CD8-positive, alpha-beta memory T cell (primary cell): Measurements from ENCODE around the gene PARP9. TPM values are rescaled to one million over a fixed set of nuclear protein-coding genes. Genes with fewer than 3 reads are reported as not detected.

Experiments used
- CTCF ChIA-PET: fragments of 350-600 bp; sonication (Branson Sonifier 250); formaldehyde crosslinking; loops from one replicate; lab custom pipeline; 2021; ENCODE audit warnings: antibody characterized with exemption; lab: Charles Lee
- POLR2A ChIA-PET: fragments of 350-600 bp; sonication (Branson Sonifier 250); formaldehyde crosslinking; loops from one replicate; lab custom pipeline; 2021; ENCODE audit warnings: antibody characterized with exemption; lab: Charles Lee
- DNase-seq, 5 donors: peaks; one replicate each; pipeline versions ENCODE4 v3.0.0 to v3.0.0-alpha.2; 2020 to 2022; ENCODE audit warnings: mixed read lengths in 1 of 5
- H3K27ac ChIP-seq: one replicate; pipeline ENCODE4 v1.7.0; 2013; ENCODE audit warnings: low read depth, mild to moderate bottlenecking, low read length, moderate library complexity
- H3K27me3 ChIP-seq: 2 replicates; pipeline ENCODE4 v1.7.0; 2013; ENCODE audit warnings: low read length, mild to moderate bottlenecking; ENCODE audit not compliant: insufficient read depth, poor library complexity, severe bottlenecking
- H3K36me3 ChIP-seq: 2 replicates; pipeline ENCODE4 v1.7.0; 2013; ENCODE audit warnings: mild to moderate bottlenecking, low read length, moderate library complexity; ENCODE audit not compliant: insufficient read depth
- H3K4me1 ChIP-seq: 2 replicates; pipeline ENCODE4 v1.7.0; 2013; ENCODE audit warnings: mild to moderate bottlenecking, low read length, moderate library complexity; ENCODE audit not compliant: insufficient read depth
- H3K4me3 ChIP-seq: 2 replicates; pipeline ENCODE4 v1.7.0; 2013; ENCODE audit warnings: mild to moderate bottlenecking, low read length
- H3K9me3 ChIP-seq: 2 replicates; pipeline ENCODE4 v1.7.0; 2013; ENCODE audit warnings: mild to moderate bottlenecking, low read length
- H3K27ac Mint-ChIP-seq, 8 donors: one replicate each; pipeline ENCODE4 v1.8.0; 2020 to 2021; ENCODE audit warnings: mixed read lengths in 8 of 8, mild to moderate bottlenecking in 6 of 8, inconsistent platforms in 3 of 8, moderate library complexity in 3 of 8
- H3K27me3 Mint-ChIP-seq, 2 donors: one replicate each; pipeline ENCODE4 v1.8.0; 2020 to 2021; ENCODE audit warnings: mixed read lengths in 2 of 2, mild to moderate bottlenecking in 1 of 2, moderate library complexity in 1 of 2
- H3K36me3 Mint-ChIP-seq, 3 donors: one replicate each; pipeline ENCODE4 v1.8.0; 2020 to 2021; ENCODE audit warnings: mixed read lengths in 3 of 3, inconsistent platforms in 1 of 3, mild to moderate bottlenecking in 1 of 3
- H3K4me1 Mint-ChIP-seq, 3 donors: one replicate each; pipeline ENCODE4 v1.8.0; 2020 to 2021; ENCODE audit warnings: mixed read lengths in 3 of 3, inconsistent platforms in 1 of 3, mild to moderate bottlenecking in 1 of 3
- H3K4me3 Mint-ChIP-seq, 7 donors: one replicate each; pipeline ENCODE4 v1.8.0; 2020 to 2021; ENCODE audit warnings: mixed read lengths in 7 of 7, mild to moderate bottlenecking in 6 of 7, moderate library complexity in 4 of 7, inconsistent platforms in 2 of 7
- H3K9me3 Mint-ChIP-seq, 5 donors: one replicate each; pipeline ENCODE4 v1.8.0; 2020 to 2022; ENCODE audit warnings: mixed read lengths in 5 of 5, mild to moderate bottlenecking in 3 of 5, moderate library complexity in 2 of 5, inconsistent platforms in 1 of 5
- polyA plus RNA-seq: library from polyadenylated mRNA; unstranded; fragments of 300-500 nt; fragmentation: Illumina TruSeq; gene quantifications from one replicate; pipeline ENCODE4 v1.2.3, GENCODE V29; 2021
- total RNA-seq, 2 experiments: library from RNA; stranded (reverse); gene quantifications; one replicate each; pipeline ENCODE4 v1.2.3, GENCODE V29; 2021

The PARP9 gene
- total and polyA plus RNA-seq, 3 experiments from 2014 or later, result 13.2 to 32.5 (median 13.4) TPM

DNA sequence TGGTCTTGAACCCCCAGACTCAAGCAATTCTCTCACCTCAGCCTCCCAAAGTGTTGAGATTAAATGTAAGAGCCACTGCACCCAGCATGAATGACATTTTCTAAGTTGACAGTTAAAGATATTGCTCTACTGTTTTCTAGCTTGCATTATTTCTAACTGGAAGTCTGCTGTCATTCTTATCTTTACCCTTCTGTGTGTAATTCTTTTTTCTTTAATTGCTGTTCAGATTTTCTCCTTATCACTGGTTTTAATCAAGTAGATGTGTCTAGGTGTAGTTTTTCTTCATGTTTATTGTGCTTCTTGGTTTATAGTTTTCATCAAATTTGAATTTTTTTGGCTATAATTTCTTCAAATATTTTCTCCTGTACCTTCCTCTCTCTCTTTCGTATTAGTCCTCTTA lies 18.3 kb upstream of the PARP9 start:
- no peak overlapping the region for H3K4me3 ChIP-seq
- H3K9me3 Mint-ChIP-seq, result peaks cover 19 to 29% (median 26%) of the 10 kb centered on the region in 5 donors
- no peaks in the 10 kb centered on the region for H3K27me3 ChIP-seq
- H3K36me3 ChIP-seq, result peaks cover 3% of the 10 kb centered on the region
- peaks cover under 1% of the 10 kb centered on the region for H3K4me1 ChIP-seq
- no peaks in the 10 kb centered on the region for H3K27me3 Mint-ChIP-seq
- CTCF ChIA-PET, result interaction anchor here (1.6 kb wide), 1 partner anchor 97 kb away, joined by 5 read pairs; no protein-coding TSS in a partner anchor
- H3K9me3 ChIP-seq, result peaks cover 7% of the 10 kb centered on the region
- peaks cover 8 to 50% (median 36%) of the 10 kb centered on the region in 3 donors for H3K36me3 Mint-ChIP-seq
- no peak overlapping the region for H3K27ac ChIP-seq
- no peak for DNase-seq
- peak overlapping the region in 1 of 7 donors; percentile 17 for H3K4me3 Mint-ChIP-seq
- peaks cover 47 to 70% (median 68%) of the 10 kb centered on the region in 3 donors for H3K4me1 Mint-ChIP-seq
- POLR2A ChIA-PET, result no interaction called here
- peak overlapping the region in 3 of 8 donors; percentile 5 to 78 (median 46) for H3K27ac Mint-ChIP-seq

DNA sequence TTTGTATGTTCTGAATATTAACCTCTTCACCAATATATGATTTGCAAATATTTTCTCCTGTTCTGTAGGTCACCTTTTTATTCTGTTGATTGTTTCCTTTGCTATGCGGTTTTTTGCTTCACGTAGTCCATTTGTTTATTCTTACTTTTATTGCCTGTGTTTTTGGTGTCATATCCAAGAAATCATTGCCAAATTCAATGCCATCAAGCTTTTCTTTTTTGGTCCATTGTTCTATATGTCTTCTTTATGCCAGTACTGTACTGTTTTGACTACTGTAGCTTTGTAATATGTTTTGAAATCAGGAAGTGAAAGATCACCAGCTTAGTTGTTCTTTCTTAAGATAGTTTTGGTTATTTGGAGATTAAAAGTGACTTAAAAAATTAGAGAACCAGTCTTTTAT lies 17.5 kb upstream of the PARP9 start:
- Histone ChIP-seq H3K27ac (no peak overlapping the region), H3K36me3 (peaks cover 3% of the 10 kb centered on the region), H3K27me3 (no peaks in the 10 kb centered on the region), H3K4me3 (no peak overlapping the region), H3K9me3 (peaks cover 7% of the 10 kb centered on the region), H3K4me1 (peaks cover 8% of the 10 kb centered on the region)
- Mint-ChIP-seq H3K9me3 (peaks cover 19 to 29% (median 26%) of the 10 kb centered on the region in 5 donors), H3K4me1 (peaks cover 47 to 70% (median 69%) of the 10 kb centered on the region in 3 donors), H3K27ac (peak overlapping the region in 2 of 8 donors; percentile 40 to 65), H3K36me3 (peaks cover 8 to 51% (median 36%) of the 10 kb centered on the region in 3 donors), H3K4me3 (no peak overlapping the region), H3K27me3 (no peaks in the 10 kb centered on the region)
- POLR2A ChIA-PET, result no interaction called here
- CTCF ChIA-PET, result interaction anchor here (1.6 kb wide), 1 partner anchor 98 kb away, joined by 5 read pairs; no protein-coding TSS in a partner anchor
- no peak for DNase-seq

DNA sequence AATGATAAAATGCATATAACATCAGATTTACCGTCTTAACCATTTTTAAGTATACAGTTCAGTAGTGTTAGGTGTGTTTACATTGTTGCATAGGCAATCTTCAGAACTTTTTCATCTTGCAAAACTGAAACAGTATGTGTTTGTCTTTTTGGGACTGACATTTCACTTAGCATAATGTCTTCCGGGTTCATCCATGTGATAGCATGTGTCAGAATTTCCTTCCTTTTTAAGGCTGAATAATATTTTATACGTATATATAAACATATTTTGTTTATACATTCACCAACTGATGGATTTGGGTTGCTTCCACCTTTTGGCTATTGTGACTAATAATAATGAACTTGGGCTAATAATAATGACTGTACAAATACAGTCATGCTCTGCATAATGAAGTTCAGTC lies 16.4 kb upstream of the PARP9 start:
- H3K27me3 Mint-ChIP-seq, result no peaks in the 10 kb centered on the region
- Histone ChIP-seq H3K27ac (no peak overlapping the region), H3K4me1 (peaks cover 14% of the 10 kb centered on the region), H3K36me3 (peaks cover 3% of the 10 kb centered on the region), H3K9me3 (peaks cover 7% of the 10 kb centered on the region), H3K4me3 (no peak overlapping the region), H3K27me3 (no peaks in the 10 kb centered on the region)
- H3K4me1 Mint-ChIP-seq, result peaks cover 49 to 69% (median 65%) of the 10 kb centered on the region in 3 donors
- H3K27ac Mint-ChIP-seq, result peak overlapping the region in 1 of 8 donors; percentile 24
- peaks cover 8 to 47% (median 36%) of the 10 kb centered on the region in 3 donors for H3K36me3 Mint-ChIP-seq
- no peak for DNase-seq
- H3K4me3 Mint-ChIP-seq, result peak overlapping the region in 2 of 7 donors; percentile 12 to 69
- CTCF ChIA-PET, result interaction anchor here (3.5 kb wide), 1 partner anchor 99 kb away, joined by 19 read pairs; the partner anchor contains the start of gene PARP14
- peaks cover 19 to 29% (median 26%) of the 10 kb centered on the region in 5 donors for H3K9me3 Mint-ChIP-seq
- POLR2A ChIA-PET, result no interaction called here

DNA sequence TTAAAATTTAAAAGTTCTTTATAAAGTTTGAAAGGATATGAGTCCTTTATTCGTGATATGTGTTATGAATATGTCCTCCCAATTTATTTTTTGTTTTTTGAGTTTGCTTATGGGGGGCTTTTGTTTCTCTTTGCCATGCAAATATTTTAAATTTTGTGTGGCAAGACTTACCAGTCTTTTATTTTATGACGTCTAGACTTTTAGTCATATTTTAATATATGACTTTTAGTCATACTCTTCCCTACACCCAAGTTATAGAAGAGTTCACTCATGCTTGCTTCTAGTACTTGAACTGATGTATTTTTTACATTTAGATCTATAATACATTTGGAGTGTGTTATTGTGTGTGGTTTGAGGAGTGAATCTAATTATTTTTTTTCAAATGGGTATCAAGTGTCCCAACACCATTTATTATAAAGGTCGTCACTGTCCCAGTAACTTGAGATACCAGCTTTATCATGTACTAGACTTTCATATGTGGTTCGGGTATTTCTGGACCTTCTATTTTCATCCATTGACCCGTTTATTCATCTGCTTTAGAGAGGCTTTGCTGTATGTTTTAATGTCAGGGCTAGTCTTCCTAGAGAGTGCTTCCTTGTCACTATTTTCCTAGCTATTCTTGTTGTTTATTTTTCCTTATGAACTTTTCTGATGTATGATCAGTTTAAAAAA lies 14.1 kb upstream of the PARP9 start:
- Histone ChIP-seq H3K27me3 (no peaks in the 10 kb centered on the region), H3K9me3 (peaks cover 7% of the 10 kb centered on the region), H3K4me3 (peak overlapping the region; percentile 49), H3K36me3 (no peaks in the 10 kb centered on the region), H3K27ac (peak overlapping the region; percentile 52), H3K4me1 (peaks cover 22% of the 10 kb centered on the region)
- ChIA-PET POLR2A (interaction anchor here (0.7 to 2.4 kb wide), 4 partner anchors 11 to 101 kb away, joined by 3 to 21 read pairs (median 4); partner anchors contain the start of genes DTX3L and PARP9), CTCF (interaction anchor here (0.8 to 3.5 kb wide), 5 partner anchors 10 to 102 kb away, joined by 3 to 19 read pairs (median 3); partner anchors contain the start of genes DTX3L, PARP14 and PARP9)
- Mint-ChIP-seq H3K4me1 (peaks cover 48 to 72% (median 60%) of the 10 kb centered on the region in 3 donors), H3K27ac (peak overlapping the region; percentile 83 to 99 (median 98)), H3K4me3 (peak overlapping the region; percentile 97 to 100 (median 100)), H3K9me3 (peaks cover 15 to 22% (median 17%) of the 10 kb centered on the region in 5 donors), H3K27me3 (no peaks in the 10 kb centered on the region), H3K36me3 (peaks cover 8 to 36% (median 24%) of the 10 kb centered on the region in 3 donors)
- no peak for DNase-seq

DNA sequence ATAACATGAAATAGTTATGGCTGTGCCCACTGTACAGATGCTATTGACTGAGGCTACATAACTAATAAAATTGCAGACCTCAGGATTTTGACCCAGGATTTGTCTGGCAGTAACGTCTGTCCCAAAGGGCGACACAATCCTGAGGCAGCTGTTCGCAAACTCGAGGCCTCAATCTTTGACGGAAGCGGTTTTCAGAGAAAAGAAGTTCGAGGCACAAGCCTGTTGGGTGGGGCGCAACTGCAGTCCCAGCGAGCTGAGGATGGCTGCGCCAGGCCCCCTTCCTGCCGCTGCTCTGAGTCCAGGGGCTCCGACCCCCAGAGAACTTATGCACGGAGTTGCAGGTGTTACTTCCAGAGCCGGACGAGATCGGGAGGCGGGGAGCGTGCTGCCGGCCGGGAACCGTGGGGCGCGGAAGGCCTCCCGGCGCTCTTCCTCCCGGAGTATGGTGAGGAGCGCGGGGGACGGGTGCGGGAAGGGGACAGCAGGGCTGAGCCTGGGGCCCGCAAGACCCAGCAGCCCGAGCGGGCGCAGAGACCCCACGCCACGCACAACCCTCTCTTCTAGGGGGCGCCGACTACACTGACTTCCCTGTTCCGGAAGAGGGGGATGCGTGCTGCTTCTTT lies 13.4 kb upstream of the PARP9 start, which contains the start of gene PARP15:
Gene PARP15 (plus strand): TSS at position 242 of the 623 bp plus-strand sequence. CDS start 18 bp downstream, at position 260.
- peaks cover 11 to 17% (median 13%) of the 10 kb centered on the region in 5 donors for H3K9me3 Mint-ChIP-seq

DNA sequence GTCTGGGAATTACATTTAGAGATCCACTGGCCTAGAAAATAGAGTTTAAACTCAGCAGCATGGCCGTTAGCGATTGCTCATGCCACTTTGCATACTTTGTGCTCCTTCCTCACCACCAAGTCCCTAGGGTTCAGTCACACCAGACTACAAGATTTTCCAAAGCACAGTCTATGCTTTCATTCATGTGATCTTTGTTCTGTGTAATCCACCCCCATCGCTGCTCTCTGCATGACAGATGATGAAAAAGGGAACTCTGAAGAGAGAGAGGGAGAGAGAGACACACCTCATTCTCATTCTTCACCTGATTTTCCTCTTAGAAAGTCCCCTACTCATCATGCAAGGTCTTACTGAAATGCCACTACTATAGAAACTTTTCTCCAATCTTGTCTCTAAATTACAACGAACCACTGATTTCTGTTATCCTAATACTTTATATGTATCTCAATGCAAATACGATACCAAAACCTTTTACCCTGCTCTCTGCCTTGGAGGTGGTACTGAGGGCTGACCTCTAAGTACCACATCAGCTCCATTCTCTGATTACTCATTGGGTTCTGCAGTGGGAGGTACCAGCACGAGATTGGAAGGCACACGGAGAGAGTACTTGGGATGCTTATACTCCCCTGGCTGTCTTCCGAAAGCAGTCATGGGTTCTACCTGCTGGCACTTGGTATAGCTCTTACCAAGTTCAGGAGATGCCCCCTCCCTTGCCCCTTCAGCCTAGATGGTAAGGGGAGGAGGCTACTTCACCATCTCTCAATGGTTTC lies 12.3 kb upstream of the PARP9 start:
- no peak overlapping the region for H3K4me3 ChIP-seq
- DNase-seq, result no peak
- H3K4me1 Mint-ChIP-seq, result peaks cover 54 to 77% (median 64%) of the 10 kb centered on the region in 3 donors

More for the DNA sequence above, 13.4 kb upstream of the PARP9 start, which contains the start of gene PARP15:
- DNase-seq, result peak; percentile 12 to 60 (median 46)
- Histone ChIP-seq H3K27ac (peak within 1 kb of the TSS; percentile 52), H3K4me3 (peak within 1 kb of the TSS; percentile 49), H3K9me3 (peaks cover 7% of the 10 kb centered on the region), H3K4me1 (peaks cover 27% of the 10 kb centered on the region), H3K27me3 (no peaks in the 10 kb centered on the region), H3K36me3 (no peaks in the 10 kb centered on the region)
- peaks cover 5 to 38% (median 18%) of the 10 kb centered on the region in 3 donors for H3K36me3 Mint-ChIP-seq
- POLR2A ChIA-PET, result interaction anchor here (0.5 to 2.4 kb wide), 3 partner anchors 9 to 31 kb away, joined by 4 to 21 read pairs (median 5); partner anchors contain the start of genes DTX3L and PARP9
- CTCF ChIA-PET, result interaction anchor here (1.7 to 3.5 kb wide), 2 partner anchors 18 to 102 kb away, joined by 3 to 19 read pairs; partner anchors contain the start of gene PARP14
- H3K4me3 Mint-ChIP-seq, result peak within 1 kb of the TSS; percentile 97 to 100 (median 100)
- H3K27me3 Mint-ChIP-seq, result no peaks in the 10 kb centered on the region
- H3K27ac Mint-ChIP-seq, result peak within 1 kb of the TSS; percentile 83 to 99 (median 99)
- peaks cover 53 to 79% (median 66%) of the 10 kb centered on the region in 3 donors for H3K4me1 Mint-ChIP-seq

DNA sequence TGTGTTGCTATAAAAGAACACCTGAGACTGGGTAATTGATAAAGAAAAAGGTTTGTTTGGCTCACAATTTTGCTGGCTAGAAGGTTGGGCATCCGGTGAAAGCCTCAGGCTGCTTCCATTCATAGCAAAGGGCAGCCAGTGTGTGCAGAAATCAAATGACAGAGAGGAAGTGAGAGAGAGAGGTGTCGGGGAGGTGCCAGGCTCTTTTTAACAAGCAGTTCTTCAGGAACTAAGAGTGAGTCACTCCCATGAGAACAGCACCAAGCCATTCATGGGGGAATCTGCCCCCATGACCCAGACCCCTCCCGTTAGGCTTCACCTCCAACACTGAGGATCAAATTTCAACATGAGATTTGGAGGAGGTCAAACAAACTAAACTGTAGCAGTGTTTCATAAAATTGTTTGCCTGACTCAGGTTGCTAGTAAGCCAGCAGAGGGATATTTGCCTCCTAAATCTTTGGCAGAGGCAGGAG lies 8.9 kb upstream of the PARP9 start:
- peak overlapping the region in 3 of 7 donors; percentile 24 to 64 (median 28) for H3K4me3 Mint-ChIP-seq
- ChIA-PET CTCF (interaction anchor here (3.1 kb wide), 1 partner anchor 8 kb away, joined by 9 read pairs; the partner anchor contains the start of genes DTX3L and PARP9), POLR2A (no interaction called here)
- H3K4me1 Mint-ChIP-seq, result peaks cover 58 to 71% (median 60%) of the 10 kb centered on the region in 3 donors
- H3K9me3 Mint-ChIP-seq, result no peaks in the 10 kb centered on the region
- no peaks in the 10 kb centered on the region for H3K9me3 ChIP-seq
- peak overlapping the region; percentile 57 to 94 (median 84) for H3K27ac Mint-ChIP-seq
- no peak overlapping the region for H3K27ac ChIP-seq
- DNase-seq, result peak in 4 of 5 donors; percentile 5 to 54 (median 21)
- no peaks in the 10 kb centered on the region for H3K27me3 ChIP-seq
- peaks cover 9% of the 10 kb centered on the region for H3K36me3 ChIP-seq
- H3K27me3 Mint-ChIP-seq, result no peaks in the 10 kb centered on the region
- H3K4me3 ChIP-seq, result no peak overlapping the region
- peaks cover 6 to 61% (median 30%) of the 10 kb centered on the region in 3 donors for H3K36me3 Mint-ChIP-seq
- H3K4me1 ChIP-seq, result peaks cover 43% of the 10 kb centered on the region

More for the DNA sequence above, 12.3 kb upstream of the PARP9 start:
- peaks cover 2 to 5% (median 2%) of the 10 kb centered on the region in 5 donors for H3K9me3 Mint-ChIP-seq
- peak overlapping the region in 7 of 8 donors; percentile 23 to 99 (median 78) for H3K27ac Mint-ChIP-seq
- peaks cover 6 to 38% (median 7%) of the 10 kb centered on the region in 3 donors for H3K36me3 Mint-ChIP-seq
- POLR2A ChIA-PET, result interaction anchor here (0.7 to 1.0 kb wide), 3 partner anchors 9 to 107 kb away, joined by 3 to 7 read pairs (median 7); no protein-coding TSS in a partner anchor
- peaks cover 27% of the 10 kb centered on the region for H3K4me1 ChIP-seq
- no peaks in the 10 kb centered on the region for H3K9me3 ChIP-seq
- CTCF ChIA-PET, result no interaction called here
- no peaks in the 10 kb centered on the region for H3K27me3 Mint-ChIP-seq
- H3K27ac ChIP-seq, result no peak overlapping the region
- H3K27me3 ChIP-seq, result no peaks in the 10 kb centered on the region
- H3K36me3 ChIP-seq, result no peaks in the 10 kb centered on the region
- H3K4me3 Mint-ChIP-seq, result peak overlapping the region in 6 of 7 donors; percentile 6 to 100 (median 98)
